Mesothelial cell of epicardium (in vitro differentiated cells): Measurements from ENCODE around the gene ADPRHL1. TPM values are rescaled to one million over a fixed set of nuclear protein-coding genes. Genes with fewer than 3 reads are reported as not detected.

Experiments used
- DNase-seq, 2 experiments: peaks; one replicate each; pipeline ENCODE4 v3.0.0; 2021; ENCODE audit warnings: low spot score in 2 of 2; ENCODE audit not compliant: unreplicated experiment in 2 of 2
- H3K27ac Mint-ChIP-seq: 2 replicates; pipeline ENCODE4 v1.8.0; 2021; ENCODE audit warnings: mixed read lengths
- H3K27me3 Mint-ChIP-seq: 2 replicates; pipeline ENCODE4 v1.8.0; 2021; ENCODE audit warnings: low read depth, mixed read lengths
- H3K36me3 Mint-ChIP-seq: 2 replicates; pipeline ENCODE4 v1.8.0; 2021; ENCODE audit warnings: mixed read lengths
- H3K4me1 Mint-ChIP-seq: 2 replicates; pipeline ENCODE4 v1.8.0; 2021; ENCODE audit warnings: mixed read lengths
- H3K4me3 Mint-ChIP-seq: 2 replicates; pipeline ENCODE4 v1.8.0; 2021; ENCODE audit warnings: mild to moderate bottlenecking, moderate library complexity, mixed read lengths
- H3K9me3 Mint-ChIP-seq: 2 replicates; pipeline ENCODE4 v1.8.0; 2021; ENCODE audit warnings: mixed read lengths
- total RNA-seq: library from RNA; stranded (reverse); gene quantifications from 3 replicates; pipeline ENCODE4 v1.2.1, GENCODE V29; 2021
- TF ChIP-seq, protein P1 (sequence below): fragments of 200-600 bp; sonication (generic); IDR thresholded peaks from one replicate; pipeline ENCODE4 v1.5.0; 2021; ENCODE audit warnings: antibody characterized with exemption; ENCODE audit not compliant: unreplicated experiment

The ADPRHL1 gene
- total RNA-seq, 1 donor from 2014 or later: 4.2 TPM

DNA sequence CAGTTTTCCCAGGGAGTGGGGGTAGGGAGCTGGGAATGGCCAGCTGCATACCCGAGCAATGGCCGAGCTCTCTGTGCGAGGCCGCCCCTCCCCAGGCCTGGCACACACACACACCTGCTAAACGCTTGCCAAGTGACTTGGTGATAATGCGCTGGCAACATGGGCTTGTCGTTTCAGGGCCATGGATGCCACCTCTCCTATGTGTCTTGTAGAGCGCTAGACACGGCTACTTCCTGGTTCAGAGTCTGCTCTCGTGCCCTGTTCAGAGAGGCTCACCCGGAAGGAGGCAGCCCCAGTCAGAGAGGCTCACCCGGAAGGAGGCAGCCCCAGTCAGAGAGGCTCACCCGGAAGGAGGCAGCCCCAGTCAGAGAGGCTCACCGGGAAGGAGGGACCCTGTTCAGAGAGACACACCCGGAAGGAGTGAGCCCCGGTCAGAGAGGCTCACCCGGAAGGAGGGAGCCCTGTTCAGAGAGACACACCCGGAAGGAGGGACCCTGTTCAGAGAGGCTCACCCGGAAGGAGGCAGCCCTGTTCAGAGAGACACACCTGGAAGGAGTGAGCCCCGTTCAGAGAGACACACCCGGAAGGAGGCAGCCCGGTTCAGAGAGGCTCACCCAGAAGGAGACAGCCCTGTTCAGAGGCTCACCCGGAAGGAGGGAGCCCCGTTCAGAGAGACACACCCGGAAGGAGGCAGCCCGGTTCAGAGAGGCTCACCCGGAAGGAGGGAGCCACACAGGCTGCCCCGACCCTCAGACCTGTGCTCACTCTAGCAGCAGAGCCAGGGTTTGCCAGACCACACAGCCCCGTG is 4.2 kb downstream of the ADPRHL1 start:
- H3K27ac Mint-ChIP-seq: no peak overlapping the region
- no peak overlapping the region for H3K4me3 Mint-ChIP-seq
- TF ChIP-seq, protein P1, sequence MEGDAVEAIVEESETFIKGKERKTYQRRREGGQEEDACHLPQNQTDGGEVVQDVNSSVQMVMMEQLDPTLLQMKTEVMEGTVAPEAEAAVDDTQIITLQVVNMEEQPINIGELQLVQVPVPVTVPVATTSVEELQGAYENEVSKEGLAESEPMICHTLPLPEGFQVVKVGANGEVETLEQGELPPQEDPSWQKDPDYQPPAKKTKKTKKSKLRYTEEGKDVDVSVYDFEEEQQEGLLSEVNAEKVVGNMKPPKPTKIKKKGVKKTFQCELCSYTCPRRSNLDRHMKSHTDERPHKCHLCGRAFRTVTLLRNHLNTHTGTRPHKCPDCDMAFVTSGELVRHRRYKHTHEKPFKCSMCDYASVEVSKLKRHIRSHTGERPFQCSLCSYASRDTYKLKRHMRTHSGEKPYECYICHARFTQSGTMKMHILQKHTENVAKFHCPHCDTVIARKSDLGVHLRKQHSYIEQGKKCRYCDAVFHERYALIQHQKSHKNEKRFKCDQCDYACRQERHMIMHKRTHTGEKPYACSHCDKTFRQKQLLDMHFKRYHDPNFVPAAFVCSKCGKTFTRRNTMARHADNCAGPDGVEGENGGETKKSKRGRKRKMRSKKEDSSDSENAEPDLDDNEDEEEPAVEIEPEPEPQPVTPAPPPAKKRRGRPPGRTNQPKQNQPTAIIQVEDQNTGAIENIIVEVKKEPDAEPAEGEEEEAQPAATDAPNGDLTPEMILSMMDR: no peak

DNA sequence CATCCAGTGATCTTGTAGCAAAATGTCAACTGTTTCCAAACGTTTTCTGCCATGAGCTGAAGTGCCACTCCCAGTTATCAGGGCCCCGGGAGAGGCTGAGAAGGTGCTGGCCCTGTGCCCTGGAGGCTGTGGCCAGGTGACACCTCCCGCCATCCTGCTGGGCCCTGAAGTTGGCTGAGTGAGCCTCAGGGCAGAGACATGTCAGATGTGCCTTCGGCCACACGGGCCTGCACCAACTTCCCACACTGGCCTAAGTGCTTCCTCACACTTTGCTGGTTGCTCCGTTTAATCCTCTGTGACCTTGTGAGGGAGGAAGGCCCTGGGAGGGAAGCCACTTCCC is 4.8 kb downstream of the ADPRHL1 start:
- DNase-seq: no peak
- Mint-ChIP-seq H3K9me3 (no peaks in the 10 kb centered on the region), H3K36me3 (peaks cover 5% of the 10 kb centered on the region), H3K27me3 (no peaks in the 10 kb centered on the region), H3K27ac (no peak overlapping the region), H3K4me1 (no peaks in the 10 kb centered on the region), H3K4me3 (no peak overlapping the region)
- TF ChIP-seq, protein P1: no peak

More for the DNA sequence above, 4.2 kb downstream of the ADPRHL1 start:
- H3K36me3 Mint-ChIP-seq: peaks cover 7% of the 10 kb centered on the region
- H3K4me1 Mint-ChIP-seq: no peaks in the 10 kb centered on the region
- no peaks in the 10 kb centered on the region for H3K27me3 Mint-ChIP-seq
- H3K9me3 Mint-ChIP-seq: no peaks in the 10 kb centered on the region
- DNase-seq: no peak

DNA sequence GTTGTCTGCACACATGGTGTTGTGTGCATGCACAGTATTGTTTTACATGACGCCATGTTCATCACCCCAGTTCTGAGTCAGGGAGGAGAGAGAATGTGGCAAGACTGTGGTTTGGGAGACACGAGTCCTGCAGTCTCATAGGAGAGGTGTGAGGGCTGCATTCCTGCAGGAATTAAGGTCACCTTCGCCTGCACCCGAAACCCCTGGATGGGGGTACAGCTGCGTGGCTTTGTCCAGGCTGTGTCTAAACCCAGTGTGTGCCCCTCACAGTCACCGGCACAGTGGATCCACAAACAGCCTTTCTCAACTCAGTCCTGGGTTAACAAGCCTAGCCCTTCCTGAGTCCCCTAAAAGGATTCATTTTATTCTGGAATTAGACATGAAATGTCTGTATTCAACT is 5.7 kb downstream of the ADPRHL1 start:
- peaks cover 3% of the 10 kb centered on the region for H3K9me3 Mint-ChIP-seq
- H3K27ac Mint-ChIP-seq: no peak overlapping the region
- TF ChIP-seq, protein P1: no peak
- no peaks in the 10 kb centered on the region for H3K27me3 Mint-ChIP-seq
- no peak for DNase-seq
- H3K4me1 Mint-ChIP-seq: no peaks in the 10 kb centered on the region
- no peak overlapping the region for H3K4me3 Mint-ChIP-seq
- H3K36me3 Mint-ChIP-seq: peaks cover 13% of the 10 kb centered on the region

DNA sequence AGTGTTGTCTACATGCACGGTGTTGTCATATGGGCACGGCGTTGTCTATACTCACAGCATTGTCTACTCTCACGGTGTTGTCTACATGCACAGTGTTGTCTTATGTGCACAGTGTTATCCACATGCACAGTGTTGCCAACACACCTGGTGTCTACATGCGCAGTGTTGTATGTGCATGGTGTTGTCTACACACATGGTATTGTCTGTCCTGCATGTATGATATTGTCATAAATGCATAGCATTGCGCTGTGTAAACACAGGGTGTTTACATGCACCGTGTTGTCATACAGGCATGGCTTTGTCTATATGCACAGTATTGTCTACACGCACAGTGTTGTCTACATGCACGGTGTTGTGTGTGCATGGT is 6.8 kb downstream of the ADPRHL1 start:
- H3K36me3 Mint-ChIP-seq: peaks cover 25% of the 10 kb centered on the region
- TF ChIP-seq, protein P1: no peak
- no peaks in the 10 kb centered on the region for H3K27me3 Mint-ChIP-seq
- no peaks in the 10 kb centered on the region for H3K4me1 Mint-ChIP-seq
- H3K27ac Mint-ChIP-seq: no peak overlapping the region
- no peak overlapping the region for H3K4me3 Mint-ChIP-seq
- peaks cover 6% of the 10 kb centered on the region for H3K9me3 Mint-ChIP-seq
- DNase-seq: no peak

DNA sequence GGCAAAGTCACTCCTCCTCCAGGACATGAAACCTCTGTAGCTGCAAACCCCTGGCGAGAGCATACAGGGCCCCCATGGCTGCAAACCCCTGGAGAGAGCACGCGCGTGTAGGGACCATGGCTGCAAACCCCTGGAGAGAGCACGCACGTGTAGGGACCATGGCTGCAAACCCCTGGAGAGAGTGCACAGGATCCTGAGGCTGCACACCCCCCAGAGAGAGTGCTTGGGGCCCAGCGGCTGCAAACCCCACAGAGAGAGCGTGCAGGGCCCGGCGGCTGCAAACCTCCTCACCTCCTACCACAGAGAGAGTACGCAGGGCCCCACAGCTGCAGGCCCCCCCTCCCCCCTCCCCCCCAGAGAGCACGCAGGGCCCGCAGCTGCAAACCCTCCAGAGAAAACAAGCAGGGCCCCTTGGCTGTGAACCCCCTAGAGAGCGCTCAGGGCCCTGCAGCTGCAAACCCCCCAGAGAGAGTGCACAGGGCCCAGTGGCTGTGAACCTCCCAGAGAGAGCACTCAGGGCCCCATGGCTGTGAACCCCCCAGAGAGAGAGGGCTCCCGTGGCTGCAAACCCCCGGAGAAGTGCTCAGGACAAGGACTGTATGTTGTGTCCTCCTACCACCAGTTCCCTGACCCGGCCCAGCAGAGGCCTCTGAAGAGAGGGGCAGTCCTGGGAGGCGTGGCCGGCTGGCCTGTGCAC is 7.3 kb downstream of the ADPRHL1 start:
- Mint-ChIP-seq H3K9me3 (peaks cover 6% of the 10 kb centered on the region), H3K27ac (no peak overlapping the region), H3K27me3 (no peaks in the 10 kb centered on the region), H3K4me1 (no peaks in the 10 kb centered on the region), H3K4me3 (no peak overlapping the region), H3K36me3 (peaks cover 28% of the 10 kb centered on the region)
- TF ChIP-seq, protein P1: no peak
- no peak for DNase-seq
